NCI-H345 treated with DMSO at 0.1 percent for 48 hours (cell line): ENCODE measurements around the gene IRS1.

Experiments
- DNase-seq: peaks from one replicate; lab custom pipeline; 2025; ENCODE audit not compliant: unreplicated experiment; lab: John Stamatoyannopoulos, UW

Gene IRS1

DNA sequence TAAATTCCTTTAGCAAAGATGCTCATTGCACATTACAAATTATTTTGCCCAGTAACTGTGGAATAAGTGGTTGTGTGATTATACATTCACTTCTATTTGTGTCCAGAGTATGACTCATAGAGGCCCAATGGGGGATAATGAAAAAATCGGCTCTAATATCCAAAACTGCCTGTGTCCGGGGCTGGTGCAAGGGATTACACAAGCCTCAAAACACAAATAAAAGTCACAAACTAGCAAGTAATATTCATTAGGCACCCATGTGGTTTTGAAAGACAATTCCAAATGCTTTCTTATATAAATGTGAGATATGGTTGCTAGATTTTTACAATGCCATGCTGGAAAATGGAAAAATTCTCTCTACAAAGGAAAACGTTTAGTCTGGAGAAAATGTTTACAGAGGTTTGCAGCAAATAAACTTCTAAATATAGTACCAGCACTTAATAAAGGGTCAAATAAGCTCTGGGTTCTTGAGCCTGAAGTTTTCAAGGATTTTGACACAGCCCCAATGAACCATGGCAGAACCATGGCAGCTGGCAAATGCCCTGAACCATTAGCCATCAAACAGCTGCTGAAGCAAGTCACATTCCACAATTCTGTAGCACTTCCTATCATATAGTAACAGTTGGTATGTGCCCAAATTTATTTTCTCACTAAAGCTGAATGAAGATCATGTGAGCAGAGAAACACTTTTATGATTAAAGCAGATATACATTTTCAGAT, 40.5 kb downstream of the IRS1 start:
- no peak for DNase-seq

GRCh38 chr2:226756131-226756530, 43.5 kb downstream of the IRS1 start:
- no peak for DNase-seq

GRCh38 chr2:226755631-226756030, 44.0 kb downstream of the IRS1 start:
- no peak for DNase-seq

GRCh38 chr2:226754821-226755604, 44.6 kb downstream of the IRS1 start:
- no peak for DNase-seq

DNA sequence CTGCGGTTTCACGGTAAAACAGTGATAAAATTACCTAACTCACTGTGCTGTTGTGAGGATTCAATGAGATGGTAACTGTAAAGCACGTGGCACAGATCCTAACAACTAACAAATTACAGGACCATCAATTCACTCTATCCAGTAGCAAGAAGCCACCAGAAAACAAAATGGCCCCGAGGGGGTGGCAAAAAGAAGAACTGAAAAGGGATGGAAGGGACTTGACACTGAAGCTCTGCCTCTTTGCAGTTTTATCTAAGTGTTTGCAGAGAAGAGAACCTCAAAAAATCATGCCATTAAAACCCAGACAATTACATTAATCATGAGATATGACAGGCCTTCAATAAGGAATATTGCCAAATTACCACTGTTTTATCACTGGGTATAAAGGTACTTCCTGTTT, 46.7 kb downstream of the IRS1 start:
- no peak for DNase-seq

DNA sequence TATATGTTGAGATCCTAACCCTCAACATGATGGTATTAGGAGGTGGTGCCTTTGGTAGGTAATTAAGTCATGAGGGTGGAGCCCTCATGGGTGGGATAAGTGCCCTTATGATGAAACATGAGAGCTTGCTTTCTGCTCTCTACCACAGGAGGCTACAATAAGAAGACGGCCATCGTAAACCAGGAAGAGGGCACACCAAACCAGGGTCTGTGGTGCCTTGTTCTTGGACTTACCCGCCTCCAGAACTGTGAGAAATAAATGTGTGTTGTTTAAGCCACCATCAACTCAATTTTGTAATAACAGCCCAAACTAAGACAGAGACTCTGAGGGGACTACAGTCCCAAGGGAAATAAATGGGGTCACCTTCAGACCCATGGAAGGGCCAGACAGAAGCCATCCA, 52.3 kb downstream of the IRS1 start:
- DNase-seq = no peak

DNA sequence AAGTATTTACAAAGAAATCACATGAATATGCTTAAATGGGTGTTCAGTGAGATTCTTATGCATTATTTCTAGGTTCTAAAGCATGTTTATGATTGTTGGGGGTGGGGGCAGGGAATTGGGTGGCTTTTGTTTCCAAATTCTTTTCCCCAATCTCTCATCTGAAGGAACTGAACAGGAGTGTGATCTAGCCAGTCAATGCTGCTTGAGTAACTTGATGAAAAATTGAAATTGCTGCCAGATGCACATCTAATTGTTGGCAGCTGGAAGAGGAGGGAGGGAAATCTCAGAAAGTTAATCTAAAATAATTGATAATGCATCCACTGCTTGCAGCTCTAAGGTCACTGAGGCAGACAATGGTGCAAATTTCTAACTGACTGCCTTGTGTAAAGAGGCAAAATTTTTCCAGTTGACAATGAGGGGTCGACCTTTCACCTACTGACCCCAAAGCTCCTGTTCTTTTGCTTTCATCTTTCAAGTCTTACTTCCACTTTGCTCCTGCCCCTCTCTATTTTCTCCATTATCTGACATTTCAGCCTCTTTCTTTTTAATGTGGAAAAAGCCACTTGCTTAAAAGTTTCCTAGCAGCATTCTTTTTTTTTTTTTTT, 53.3 kb downstream of the IRS1 start:
- no peak for DNase-seq

DNA sequence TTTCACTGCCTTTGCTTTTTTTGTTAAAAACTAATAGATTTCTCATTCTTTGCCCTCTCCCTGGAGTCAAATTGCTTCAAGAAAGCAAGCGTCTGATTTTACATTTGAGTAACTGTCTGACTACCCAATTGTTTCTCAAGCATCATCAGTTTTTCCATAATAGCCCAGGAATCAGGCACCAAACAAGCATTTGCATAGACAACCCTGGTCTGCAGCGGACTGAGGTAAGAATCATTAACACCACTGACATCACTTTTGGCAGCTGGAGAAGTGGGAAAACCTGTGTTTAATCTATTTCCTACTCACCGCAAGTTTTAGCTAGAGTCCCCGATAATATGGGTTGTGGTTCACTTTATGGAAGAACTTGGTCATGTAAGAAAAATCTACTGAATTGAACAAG, 55.7 kb downstream of the IRS1 start:
- no peak for DNase-seq

DNA sequence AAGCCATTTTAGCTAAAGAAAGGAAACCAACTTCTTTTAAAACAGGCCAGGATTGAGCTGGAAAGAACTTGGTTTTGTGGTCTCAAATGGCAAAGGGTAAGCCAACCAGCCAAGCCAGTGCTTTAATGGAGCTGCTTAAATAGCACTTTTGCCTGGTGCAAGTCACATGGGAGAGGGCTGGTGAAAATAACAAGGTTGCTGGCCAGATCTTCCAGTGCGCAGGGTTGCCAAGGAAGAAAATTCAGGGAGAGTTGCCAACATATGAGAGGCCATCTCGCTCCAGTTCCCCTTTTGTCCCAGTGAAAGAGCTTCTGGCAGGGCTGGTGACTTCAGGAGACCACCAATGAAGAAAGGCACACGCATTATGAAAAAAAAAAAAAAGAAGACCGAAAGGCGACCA, 57.3 kb downstream of the IRS1 start:
- no peak for DNase-seq

DNA sequence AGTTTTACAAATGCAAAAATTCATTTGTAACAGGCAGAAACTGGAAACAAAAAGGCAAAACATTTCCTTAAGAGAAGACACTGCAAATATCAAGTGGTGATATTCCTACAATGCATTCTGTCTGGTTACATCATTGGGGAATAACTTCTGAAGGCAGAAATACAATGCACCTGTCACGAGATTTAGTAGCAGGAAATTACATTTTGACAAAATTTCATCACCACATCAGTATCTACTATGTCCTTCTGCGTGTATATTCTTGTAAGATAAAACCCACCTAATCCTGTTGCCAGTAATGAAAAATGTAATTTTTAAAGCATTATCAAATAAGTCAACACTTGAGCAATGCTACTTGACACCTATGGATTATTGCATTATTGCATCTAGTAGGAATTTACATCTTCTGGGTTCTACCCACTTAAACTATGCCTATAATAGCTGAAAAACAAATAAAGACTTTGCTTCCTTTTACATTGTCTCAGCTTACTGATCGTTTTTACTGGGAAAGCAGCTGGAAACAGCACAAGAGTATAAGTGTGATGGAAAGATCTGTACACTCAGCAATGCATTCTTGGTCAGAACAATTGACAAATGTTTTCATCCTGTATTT, 59.5 kb downstream of the IRS1 start:
- no peak for DNase-seq

GRCh38 chr2:226739545-226740030, 60.0 kb downstream of the IRS1 start:
- no peak for DNase-seq

DNA sequence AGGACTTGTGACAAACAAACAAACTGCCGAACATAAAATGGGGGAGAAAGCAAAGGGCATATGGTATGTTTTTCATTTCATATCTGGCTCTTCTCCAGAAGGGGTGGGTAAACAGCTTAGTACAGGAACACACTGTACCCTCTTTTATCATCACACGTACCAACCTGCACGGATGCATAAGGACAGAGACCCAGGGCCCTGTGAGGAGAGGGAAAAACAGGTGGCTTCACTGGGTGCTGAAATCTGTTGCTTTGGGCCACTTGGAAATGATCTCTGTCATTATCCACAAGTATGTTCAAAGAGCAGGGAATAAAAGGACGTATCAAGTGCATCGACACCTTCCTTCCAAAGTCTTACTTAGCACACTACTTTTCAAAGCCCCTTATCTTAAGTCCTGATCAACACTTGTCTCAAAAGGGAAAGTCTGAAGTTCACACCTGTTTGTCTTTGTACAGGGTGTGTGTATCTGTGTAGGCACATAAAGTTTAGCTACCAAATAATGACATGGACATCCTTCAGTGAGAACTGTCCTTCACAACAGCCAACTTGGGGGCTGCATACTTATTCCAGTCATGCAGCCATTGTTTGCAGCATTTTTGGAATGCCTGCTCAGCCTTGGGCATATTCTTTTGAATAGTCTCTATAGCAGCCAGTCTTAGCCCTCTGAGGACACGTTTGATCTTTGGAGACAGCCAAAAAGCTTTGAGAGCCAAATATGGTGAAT, 60.6 kb downstream of the IRS1 start:
- DNase-seq = no peak

DNA sequence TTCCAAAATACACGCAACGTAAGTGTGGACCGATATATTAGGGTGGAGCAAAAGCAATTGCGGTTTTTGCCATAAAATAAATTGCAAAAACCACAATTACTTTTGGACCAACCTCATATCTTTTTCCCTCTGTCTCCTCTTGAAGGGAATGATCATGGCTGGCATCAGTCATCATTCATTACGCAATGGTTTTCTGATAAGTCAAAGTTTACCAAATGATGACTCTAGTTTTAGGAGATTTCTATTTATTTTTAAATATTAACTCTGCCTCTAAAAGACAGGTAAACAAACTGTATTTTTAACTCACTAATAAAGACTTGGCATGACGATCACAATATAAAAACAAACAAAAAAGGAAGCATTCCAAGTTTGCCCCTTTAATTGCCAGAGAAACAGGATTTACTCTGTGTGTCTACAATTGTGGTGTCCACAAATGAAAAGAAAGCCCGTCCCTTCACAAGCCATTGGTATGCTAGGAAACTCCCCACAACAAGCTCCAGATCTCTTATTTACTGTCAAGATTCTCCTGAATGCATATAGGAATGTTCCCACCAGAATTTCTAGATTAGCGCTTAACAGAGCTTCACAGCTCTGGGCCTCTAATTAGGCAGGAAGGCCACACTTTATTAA, 61.3 kb downstream of the IRS1 start:
- no peak for DNase-seq

DNA sequence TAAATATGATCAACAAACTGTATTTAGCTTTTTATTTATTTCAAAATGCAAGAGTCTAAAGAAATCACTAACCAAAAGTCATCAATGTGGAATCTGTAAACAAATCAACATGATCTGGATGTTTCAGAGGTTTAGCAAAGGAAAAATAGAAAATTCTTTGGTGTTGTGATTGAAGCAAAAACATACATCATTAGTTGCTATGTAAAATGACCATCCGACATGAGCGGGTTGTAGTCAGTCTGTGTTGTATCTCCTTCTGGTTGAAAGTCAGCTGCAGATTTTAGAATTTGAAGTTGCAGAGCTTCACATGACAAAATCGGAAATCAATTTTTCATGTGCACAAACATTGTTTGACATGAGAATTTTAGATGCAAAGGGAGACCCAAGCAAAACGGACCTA, 63.2 kb downstream of the IRS1 start:
- DNase-seq = no peak

- no peak for DNase-seq
These were observed 65.6 kb downstream of the IRS1 start for GRCh38 chr2:226733927-226734564.

DNA sequence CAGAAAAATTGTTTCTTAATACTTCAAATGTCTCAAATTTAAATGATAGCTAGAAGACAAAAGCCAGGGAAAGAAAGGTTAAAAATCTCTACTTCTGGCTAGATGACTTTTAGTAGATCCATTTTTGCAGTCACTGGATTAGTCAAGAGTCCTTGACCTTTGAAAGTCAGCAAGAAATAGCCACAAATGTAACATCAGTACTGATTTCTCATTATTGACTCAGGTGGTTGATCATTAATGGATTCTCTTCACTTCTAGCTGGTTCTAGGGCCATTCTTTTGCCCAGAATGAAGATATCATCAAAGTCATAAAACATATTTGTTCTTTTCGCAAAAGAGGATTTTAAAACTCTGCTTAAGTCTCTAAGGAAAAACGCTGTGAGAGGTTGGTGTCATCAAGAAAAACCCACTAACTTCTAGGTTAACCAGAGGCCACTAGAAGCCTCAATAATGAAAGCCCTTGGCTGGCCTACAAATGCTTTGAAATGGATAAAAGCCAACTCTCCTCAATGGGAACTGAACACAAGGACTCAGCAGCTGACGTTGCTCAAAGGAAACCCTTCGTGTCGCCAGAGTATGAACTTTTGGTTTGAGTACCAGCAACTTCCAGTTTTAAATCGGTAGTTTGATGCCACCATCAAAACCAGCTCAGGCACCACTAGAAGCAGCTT, 66.3 kb downstream of the IRS1 start:
- no peak for DNase-seq

DNA sequence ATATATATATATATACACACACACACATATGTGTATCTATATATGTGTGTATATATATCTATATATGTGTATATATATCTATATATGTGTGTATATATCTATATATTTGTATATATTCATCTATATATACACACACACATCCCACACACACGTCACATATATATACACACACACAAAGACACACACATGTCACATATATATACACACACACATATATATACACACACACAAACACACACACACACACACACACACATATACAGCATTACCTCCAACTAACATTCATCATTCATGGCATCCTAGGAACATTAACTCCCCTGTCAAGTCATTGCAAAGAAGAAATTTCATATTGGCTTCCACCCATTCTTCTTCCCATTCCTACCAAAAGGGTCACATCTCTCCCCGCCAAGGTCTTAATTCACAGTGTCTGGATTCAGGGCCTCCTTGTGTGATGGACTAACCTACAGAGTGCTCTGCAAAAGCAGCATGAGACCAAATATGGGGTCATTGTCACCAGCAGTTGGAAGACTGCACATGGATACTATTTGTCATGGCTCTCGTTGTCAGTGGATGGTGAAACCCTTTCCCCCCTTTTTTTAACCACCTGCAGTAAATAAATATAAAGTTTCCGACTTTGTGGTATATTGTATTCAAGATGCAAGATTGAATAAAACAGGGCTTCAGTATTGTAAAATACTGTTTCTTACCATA, 67.0 kb downstream of the IRS1 start:
- no peak for DNase-seq

GRCh38 chr2:226730481-226730880, 69.1 kb downstream of the IRS1 start:
- no peak for DNase-seq

DNA sequence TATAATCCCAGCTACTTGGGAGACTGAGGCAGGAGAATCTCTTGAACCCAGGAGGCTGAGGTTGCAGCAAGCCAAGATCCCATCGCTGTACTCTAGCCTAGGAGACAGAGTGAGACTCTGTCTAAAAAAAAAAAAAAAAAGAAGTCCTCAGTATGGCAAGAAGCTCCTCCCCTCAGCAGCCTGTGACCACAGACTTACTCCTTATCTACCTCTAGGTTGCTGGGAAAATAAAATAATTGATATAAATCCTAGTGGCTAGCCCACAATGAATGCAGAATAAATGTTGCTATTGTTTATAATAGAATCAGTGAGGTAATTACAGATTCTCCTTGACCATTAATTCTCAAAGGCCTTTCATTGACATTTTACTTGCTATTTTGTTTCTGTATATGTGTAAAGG, 70.6 kb downstream of the IRS1 start:
- no peak for DNase-seq
